ENCODE results near the gene TAF1B. TPM values are rescaled to one million over a fixed set of nuclear protein-coding genes. Genes with fewer than 3 reads are reported as not detected.

Gene TAF1B
- total and polyA plus RNA-seq, 5 experiments from 2014 or later, result 10.1 to 19.3 (median 13.1) TPM

- DNase-seq, result no peak
- peaks cover 0 to 18% (median 9%) of the 10 kb centered on the region in 5 donors for H3K27me3 Mint-ChIP-seq
- no peak overlapping the region for H3K4me3 Mint-ChIP-seq
- H3K36me3 Mint-ChIP-seq, result no peaks in the 10 kb centered on the region
- H3K9me3 Mint-ChIP-seq, result no peaks in the 10 kb centered on the region
- peaks cover 6 to 12% (median 12%) of the 10 kb centered on the region in 4 donors for H3K4me1 Mint-ChIP-seq
- POLR2A ChIA-PET, result no interaction called here
- no peak overlapping the region for H3K27ac Mint-ChIP-seq
- no peak for ATAC-seq
These were observed 32.1 kb upstream of the TAF1B start for GRCh38 chr2:9811216-9811615.

DNA sequence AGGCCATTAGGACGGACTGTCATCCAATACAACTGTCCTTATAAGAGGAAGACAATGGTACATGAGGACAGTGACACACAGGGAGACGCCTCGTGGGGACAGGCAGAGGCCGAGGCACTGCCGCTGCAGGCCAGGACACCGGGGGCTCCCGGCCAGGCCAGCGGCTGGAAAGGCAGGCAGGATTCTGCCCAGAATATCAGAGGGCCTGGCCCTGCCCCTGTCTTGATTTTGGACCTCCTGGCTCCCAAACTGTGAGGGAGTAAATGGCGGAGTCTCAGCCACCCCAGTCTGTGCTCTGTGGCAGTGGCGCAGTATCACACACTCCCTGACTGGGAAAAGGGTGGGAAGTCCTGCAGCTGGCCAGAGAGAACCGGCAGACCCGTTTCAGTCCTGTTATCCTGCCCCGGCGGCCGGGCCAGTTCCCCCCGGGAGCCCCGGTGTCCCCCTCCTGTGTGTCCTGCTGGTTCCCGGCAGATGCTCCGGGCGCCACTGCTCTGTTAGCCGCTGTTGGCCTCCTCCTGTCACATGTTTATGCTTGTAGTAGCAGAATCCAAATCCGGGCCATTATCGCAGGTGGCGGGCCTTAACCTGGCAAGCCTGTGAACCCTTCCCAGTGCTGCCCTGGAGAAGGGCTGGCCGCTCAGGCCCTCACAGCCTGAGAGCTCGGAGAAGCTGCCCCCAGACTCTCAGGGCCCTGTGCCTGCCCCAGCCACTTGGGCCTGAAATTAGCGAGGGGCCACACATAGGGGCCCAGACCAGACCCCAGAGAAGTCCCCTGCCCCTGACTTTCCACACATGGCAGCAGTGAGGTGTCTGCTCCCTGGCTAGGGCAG, 31.4 kb upstream of the TAF1B start:
- Mint-ChIP-seq H3K9me3 (no peaks in the 10 kb centered on the region), H3K36me3 (no peaks in the 10 kb centered on the region), H3K27me3 (peaks cover 0 to 18% (median 9%) of the 10 kb centered on the region in 5 donors), H3K27ac (no peak overlapping the region), H3K4me3 (no peak overlapping the region), H3K4me1 (peaks cover 9 to 16% (median 14%) of the 10 kb centered on the region in 4 donors)
- DNase-seq, result no peak
- ATAC-seq, result no peak
- POLR2A ChIA-PET, result interaction anchor here (0.7 kb wide), 1 partner anchor 234 kb away, joined by 4 read pairs; no protein-coding TSS in a partner anchor

- H3K27ac Mint-ChIP-seq, result no peak overlapping the region
- H3K27me3 Mint-ChIP-seq, result peaks cover 0 to 18% (median 7%) of the 10 kb centered on the region in 5 donors
- no peaks in the 10 kb centered on the region for H3K36me3 Mint-ChIP-seq
- H3K4me3 Mint-ChIP-seq, result no peak overlapping the region
- H3K9me3 Mint-ChIP-seq, result no peaks in the 10 kb centered on the region
- no peak for ATAC-seq
- POLR2A ChIA-PET, result no interaction called here
- no peak for DNase-seq
- peaks cover 9 to 18% (median 14%) of the 10 kb centered on the region in 4 donors for H3K4me1 Mint-ChIP-seq
These were observed 30.3 kb upstream of the TAF1B start for GRCh38 chr2:9812945-9813311.

DNA sequence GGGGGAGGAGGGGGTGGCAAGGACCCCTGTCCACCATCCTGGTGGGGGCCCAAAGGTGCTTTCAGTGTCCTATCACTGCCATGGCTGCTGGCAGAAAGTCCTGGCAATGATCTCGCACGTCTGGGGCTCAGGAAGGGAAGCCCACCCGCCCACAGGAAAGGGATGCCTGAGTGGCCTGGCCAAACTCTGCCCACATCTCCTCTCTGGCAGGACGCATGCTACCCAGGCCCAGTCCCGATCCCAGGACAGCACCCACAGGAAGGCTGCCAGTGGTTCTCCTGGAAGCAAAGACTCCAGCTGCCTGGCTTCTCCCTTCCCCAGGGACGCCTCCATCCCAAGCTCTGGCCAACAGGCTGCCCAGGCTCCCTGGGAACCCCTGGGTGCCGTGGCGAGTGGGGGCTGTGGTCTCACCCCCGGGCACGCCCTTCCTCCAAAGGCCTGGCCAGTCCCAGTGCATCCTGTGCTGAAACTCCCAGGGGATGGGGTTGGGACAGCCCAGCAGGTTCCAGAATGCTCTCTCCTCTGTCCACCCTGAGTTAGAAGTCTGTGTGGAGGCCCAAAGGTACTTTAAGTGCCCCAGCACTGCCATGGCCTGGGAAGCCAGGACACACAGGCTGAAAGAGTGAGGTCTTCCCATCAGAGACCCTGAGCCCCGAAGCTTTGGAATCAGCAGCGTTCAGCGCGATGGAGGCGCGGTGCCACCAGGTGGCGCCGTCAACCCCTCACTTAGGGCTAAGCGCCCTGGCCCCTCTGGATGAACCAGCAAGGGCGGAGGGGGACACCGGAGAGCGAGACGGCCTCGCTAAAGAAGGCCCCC, 29.8 kb upstream of the TAF1B start:
- Mint-ChIP-seq H3K4me3 (no peak overlapping the region), H3K9me3 (no peaks in the 10 kb centered on the region), H3K36me3 (no peaks in the 10 kb centered on the region), H3K27ac (no peak overlapping the region), H3K4me1 (peaks cover 9 to 18% (median 14%) of the 10 kb centered on the region in 4 donors), H3K27me3 (peaks cover 0 to 18% (median 7%) of the 10 kb centered on the region in 5 donors)
- ATAC-seq (peak; percentile 83 to 91), DNase-seq (peak; percentile 41 to 77 (median 60))
- POLR2A ChIA-PET, result interaction anchor here (1.2 kb wide), 1 partner anchor 236 kb away, joined by 3 read pairs; no protein-coding TSS in a partner anchor

DNA sequence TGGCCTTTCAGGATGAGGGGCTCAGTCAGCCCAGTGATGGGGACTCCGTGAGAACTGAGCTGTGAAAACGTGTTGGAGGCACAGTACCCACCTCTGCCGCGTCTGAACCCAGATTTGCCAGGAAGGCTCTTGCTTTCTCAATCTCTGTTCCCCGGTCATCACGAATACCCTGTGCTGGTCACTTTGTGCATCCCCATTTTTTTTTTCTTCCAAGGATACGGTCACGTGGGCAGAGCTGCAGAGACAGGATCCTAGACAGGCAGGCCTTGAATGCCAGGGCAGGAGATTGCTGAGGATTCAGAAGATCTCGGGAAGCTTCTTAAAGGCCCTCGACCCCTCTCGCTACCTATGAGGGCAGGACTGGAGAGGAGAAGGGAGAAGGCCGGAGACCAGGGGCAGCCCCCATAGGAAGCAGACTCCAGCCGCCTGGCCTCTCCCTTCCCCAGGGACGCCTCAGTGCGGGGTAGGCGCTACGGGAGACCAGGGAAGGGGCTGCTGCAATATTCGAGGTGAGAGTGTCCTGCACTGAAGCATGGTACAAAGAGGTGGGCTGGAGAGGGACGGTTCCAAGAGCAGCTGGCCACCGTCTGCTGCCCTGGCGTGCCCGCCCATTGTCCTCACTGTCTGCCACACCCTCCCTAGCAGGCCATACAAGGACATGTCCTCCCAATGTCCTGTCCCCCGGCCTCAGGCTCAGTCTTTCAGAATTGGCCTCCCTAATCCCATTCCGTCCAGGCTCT, 29.0 kb upstream of the TAF1B start:
- no peaks in the 10 kb centered on the region for H3K36me3 Mint-ChIP-seq
- peak overlapping the region in 1 of 10 donors; percentile 51 for H3K27ac Mint-ChIP-seq
- DNase-seq (no peak), ATAC-seq (no peak)
- POLR2A ChIA-PET, result interaction anchor here (1.2 kb wide), 1 partner anchor 235 kb away, joined by 3 read pairs; no protein-coding TSS in a partner anchor
- H3K4me3 Mint-ChIP-seq, result no peak overlapping the region
- H3K9me3 Mint-ChIP-seq, result no peaks in the 10 kb centered on the region
- H3K27me3 Mint-ChIP-seq, result peaks cover 0 to 18% (median 7%) of the 10 kb centered on the region in 5 donors
- peaks cover 9 to 18% (median 14%) of the 10 kb centered on the region in 4 donors for H3K4me1 Mint-ChIP-seq

DNA sequence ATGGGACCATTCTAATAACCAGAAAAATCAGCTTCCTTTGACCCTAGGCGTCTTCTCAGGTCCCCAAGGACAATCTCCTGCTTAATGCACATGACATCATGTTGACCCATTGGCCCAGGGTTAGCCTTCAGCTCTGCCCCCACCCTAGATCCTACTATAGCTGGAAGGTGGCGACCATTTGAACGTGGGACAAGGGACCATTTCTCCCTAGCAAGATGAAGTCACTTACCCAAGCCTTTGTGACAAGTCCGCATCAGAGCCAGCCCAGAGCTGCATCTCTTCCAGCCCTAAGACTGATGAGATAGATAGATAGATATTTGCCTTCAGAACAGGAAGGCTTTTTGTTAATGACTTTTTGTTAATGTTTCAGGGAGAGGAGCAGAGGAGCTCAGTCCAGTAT, 28.2 kb upstream of the TAF1B start:
- POLR2A ChIA-PET, result no interaction called here
- DNase-seq (no peak), ATAC-seq (no peak)
- H3K4me3 Mint-ChIP-seq, result no peak overlapping the region
- peaks cover 0 to 18% (median 7%) of the 10 kb centered on the region in 5 donors for H3K27me3 Mint-ChIP-seq
- H3K9me3 Mint-ChIP-seq, result no peaks in the 10 kb centered on the region
- H3K36me3 Mint-ChIP-seq, result no peaks in the 10 kb centered on the region
- no peak overlapping the region for H3K27ac Mint-ChIP-seq
- peaks cover 9 to 18% (median 14%) of the 10 kb centered on the region in 4 donors for H3K4me1 Mint-ChIP-seq

DNA sequence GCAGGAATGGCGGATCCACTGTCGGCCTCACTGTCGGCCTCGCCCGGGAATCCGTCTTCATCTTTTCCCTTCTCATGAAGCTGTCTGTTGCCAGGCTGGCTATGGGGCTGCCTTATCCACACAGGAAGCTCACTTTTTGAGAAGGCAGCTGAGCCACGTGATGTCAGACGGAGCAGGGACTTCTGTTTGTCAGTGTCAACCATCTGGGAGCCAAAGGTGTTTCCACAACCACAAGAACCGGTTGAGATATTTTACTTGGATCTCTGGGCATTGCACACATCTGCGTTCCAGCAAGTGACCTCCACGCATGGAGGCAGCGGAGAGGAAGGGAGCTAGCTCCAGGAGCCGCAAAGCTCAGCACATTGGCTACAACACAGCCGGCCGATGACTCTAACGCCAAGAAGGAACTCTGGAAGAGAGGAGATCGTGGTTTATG, 27.4 kb upstream of the TAF1B start:
- POLR2A ChIA-PET, result no interaction called here
- Mint-ChIP-seq H3K27me3 (peaks cover 0 to 18% (median 7%) of the 10 kb centered on the region in 5 donors), H3K4me3 (peak overlapping the region in 1 of 10 donors; percentile 9), H3K36me3 (no peaks in the 10 kb centered on the region), H3K9me3 (no peaks in the 10 kb centered on the region), H3K4me1 (peaks cover 11 to 18% (median 14%) of the 10 kb centered on the region in 4 donors), H3K27ac (peak overlapping the region in 4 of 10 donors; percentile 11 to 83 (median 48))
- no peak for DNase-seq
- ATAC-seq, result peak in 1 of 2 donors; percentile 16

GRCh38 chr2:9818097-9818496, 25.2 kb upstream of the TAF1B start:
- H3K4me1 Mint-ChIP-seq, result peaks cover 7 to 18% (median 12%) of the 10 kb centered on the region in 4 donors
- no peak overlapping the region for H3K4me3 Mint-ChIP-seq
- H3K27me3 Mint-ChIP-seq, result peaks cover 0 to 11% (median 3%) of the 10 kb centered on the region in 5 donors
- no peaks in the 10 kb centered on the region for H3K36me3 Mint-ChIP-seq
- POLR2A ChIA-PET, result no interaction called here
- DNase-seq (no peak), ATAC-seq (no peak)
- no peaks in the 10 kb centered on the region for H3K9me3 Mint-ChIP-seq
- H3K27ac Mint-ChIP-seq, result no peak overlapping the region

DNA sequence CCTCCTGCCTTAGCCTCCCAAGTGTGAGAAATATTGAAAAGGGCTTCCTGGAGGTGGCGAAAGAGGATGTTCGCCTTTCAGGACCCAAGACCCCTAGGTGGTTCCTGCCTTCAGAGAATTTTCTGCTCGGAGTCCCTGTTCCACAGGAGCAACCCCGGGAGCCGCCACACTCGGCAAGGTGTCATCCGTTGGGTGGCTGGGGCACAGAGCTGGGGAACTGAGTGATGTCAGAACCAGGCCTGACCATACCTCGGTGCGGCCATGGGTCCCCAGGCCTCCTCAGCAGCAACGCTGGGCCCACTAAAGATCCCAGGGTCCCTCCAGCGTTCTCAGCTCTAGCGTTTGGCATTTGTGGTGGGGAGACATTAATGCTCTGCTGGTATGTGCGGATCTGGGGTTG, 23.7 kb upstream of the TAF1B start:
- H3K27ac Mint-ChIP-seq, result no peak overlapping the region
- DNase-seq, result no peak
- POLR2A ChIA-PET, result no interaction called here
- ATAC-seq, result no peak
- peaks cover 0 to 7% (median 0%) of the 10 kb centered on the region in 5 donors for H3K27me3 Mint-ChIP-seq
- H3K4me3 Mint-ChIP-seq, result no peak overlapping the region
- peaks cover 0 to 11% (median 10%) of the 10 kb centered on the region in 4 donors for H3K4me1 Mint-ChIP-seq
- no peaks in the 10 kb centered on the region for H3K9me3 Mint-ChIP-seq
- no peaks in the 10 kb centered on the region for H3K36me3 Mint-ChIP-seq

GRCh38 chr2:9820020-9820973, 23.0 kb upstream of the TAF1B start:
- POLR2A ChIA-PET, result no interaction called here

DNA sequence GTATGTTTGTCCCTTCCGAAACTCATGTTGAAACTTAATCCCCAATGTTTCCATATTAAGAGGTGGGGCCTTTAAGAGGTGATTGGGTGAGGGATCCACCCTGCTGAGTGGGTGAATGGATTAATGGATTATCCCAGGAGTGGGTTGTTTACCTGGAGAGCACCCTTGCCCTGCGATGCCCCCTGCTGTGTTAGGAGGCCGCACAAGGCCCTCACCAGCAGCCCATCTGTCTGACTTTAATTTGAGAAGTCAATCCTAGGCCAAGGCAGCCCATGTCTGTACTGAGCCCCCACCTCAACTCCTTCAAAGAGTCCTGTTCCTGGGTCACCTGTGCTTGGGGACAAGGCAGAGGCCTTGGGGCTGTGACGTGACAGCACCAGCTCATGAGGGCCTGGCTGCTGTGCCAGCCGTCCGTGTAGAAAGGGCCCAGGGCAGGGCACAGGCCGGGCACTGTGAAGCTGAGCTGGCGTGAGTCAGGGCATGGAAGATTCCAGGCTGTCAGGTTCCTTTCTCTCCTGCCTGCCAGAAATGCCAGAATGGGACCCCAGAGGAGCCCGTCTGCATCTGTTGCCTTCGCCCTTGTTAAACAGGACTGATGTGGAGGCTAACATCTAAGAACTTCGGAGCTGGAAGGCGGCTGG, 21.3 kb upstream of the TAF1B start:
- H3K27me3 Mint-ChIP-seq, result peaks cover 0 to 8% (median 0%) of the 10 kb centered on the region in 5 donors
- ATAC-seq (no peak), DNase-seq (no peak)
- POLR2A ChIA-PET, result no interaction called here
- H3K4me1 Mint-ChIP-seq, result peaks cover 0 to 2% (median 1%) of the 10 kb centered on the region in 4 donors
- H3K27ac Mint-ChIP-seq, result no peak overlapping the region
- no peaks in the 10 kb centered on the region for H3K36me3 Mint-ChIP-seq
- H3K4me3 Mint-ChIP-seq, result no peak overlapping the region
- no peaks in the 10 kb centered on the region for H3K9me3 Mint-ChIP-seq

More at GRCh38 chr2:9820020-9820973, 23.0 kb upstream of the TAF1B start:
- peaks cover 0 to 7% (median 0%) of the 10 kb centered on the region in 5 donors for H3K27me3 Mint-ChIP-seq
- DNase-seq, result no peak
- no peaks in the 10 kb centered on the region for H3K9me3 Mint-ChIP-seq
- no peak overlapping the region for H3K4me3 Mint-ChIP-seq
- no peak for ATAC-seq
- no peaks in the 10 kb centered on the region for H3K36me3 Mint-ChIP-seq
- peaks cover 0 to 11% (median 8%) of the 10 kb centered on the region in 4 donors for H3K4me1 Mint-ChIP-seq
- no peak overlapping the region for H3K27ac Mint-ChIP-seq

All from naive thymus-derived CD8-positive, alpha-beta T cell (primary cell).